GM19324 (cell line): ENCODE measurements around the gene GAS1.

Source experiments
- ATAC-seq: cut with Tn5 transposase; IDR thresholded peaks from one replicate; pipeline ENCODE4 v1.9.1; 2021; ENCODE audit warnings: mild to moderate bottlenecking, moderate library complexity; ENCODE audit not compliant: unreplicated experiment, low FRiP score

The GAS1 gene

DNA sequence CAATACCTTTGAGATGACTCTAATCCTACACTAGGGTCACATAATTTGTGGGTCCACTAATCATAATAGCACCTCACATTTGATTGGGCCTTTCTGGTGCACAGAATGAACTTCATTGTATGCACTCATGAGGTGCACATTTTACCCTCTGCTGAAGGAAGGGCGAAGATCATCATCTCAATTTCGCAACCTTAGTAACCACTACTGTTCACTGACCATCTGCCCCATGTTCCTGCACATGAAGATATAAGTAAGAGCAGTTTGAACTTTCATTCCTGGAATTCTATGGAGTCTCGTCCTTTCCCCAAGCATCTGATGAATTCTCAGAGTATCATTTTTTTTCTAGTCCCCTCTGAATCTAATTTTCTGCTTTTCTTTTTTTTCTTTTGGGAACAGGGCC, 21.2 kb downstream of the GAS1 start:
- no peak for ATAC-seq

DNA sequence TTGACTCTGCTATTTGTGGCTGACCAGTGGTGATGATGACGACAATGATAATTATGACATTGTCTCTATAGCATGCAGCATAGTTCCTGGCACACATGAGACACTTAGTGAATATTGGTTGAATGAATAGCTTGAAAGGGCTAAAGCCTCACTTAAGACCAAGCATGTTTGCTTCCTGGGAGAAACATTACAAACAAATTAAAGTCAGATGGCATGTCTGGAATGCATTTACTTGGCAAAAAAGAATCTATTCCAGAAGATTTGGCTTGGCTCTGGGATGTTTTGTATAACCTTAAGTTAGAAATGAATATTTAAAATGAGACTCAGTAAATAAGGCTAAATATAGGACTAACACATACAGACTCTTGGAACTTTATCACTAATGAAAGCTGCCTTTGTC, 21.6 kb downstream of the GAS1 start:
- ATAC-seq = no peak

DNA sequence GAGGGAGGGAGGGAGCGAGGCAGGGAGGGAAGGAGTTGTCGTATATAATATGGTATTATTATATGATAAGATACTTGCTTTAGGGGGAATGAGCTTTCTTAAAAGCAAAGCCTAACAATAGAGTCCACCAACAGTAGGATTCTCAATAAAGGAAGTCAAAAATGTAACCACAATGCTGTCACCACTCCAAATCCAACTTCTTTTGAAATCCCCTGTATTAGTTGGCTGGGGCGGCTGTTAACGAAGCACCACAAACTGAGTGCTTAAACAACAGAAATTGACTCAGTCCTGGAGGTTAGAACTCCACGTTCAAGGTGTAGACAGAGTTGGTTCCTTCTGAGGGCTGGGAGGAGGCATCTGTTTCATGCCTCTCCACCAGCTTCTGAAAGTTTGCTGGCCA, 23.1 kb downstream of the GAS1 start:
- no peak for ATAC-seq

DNA sequence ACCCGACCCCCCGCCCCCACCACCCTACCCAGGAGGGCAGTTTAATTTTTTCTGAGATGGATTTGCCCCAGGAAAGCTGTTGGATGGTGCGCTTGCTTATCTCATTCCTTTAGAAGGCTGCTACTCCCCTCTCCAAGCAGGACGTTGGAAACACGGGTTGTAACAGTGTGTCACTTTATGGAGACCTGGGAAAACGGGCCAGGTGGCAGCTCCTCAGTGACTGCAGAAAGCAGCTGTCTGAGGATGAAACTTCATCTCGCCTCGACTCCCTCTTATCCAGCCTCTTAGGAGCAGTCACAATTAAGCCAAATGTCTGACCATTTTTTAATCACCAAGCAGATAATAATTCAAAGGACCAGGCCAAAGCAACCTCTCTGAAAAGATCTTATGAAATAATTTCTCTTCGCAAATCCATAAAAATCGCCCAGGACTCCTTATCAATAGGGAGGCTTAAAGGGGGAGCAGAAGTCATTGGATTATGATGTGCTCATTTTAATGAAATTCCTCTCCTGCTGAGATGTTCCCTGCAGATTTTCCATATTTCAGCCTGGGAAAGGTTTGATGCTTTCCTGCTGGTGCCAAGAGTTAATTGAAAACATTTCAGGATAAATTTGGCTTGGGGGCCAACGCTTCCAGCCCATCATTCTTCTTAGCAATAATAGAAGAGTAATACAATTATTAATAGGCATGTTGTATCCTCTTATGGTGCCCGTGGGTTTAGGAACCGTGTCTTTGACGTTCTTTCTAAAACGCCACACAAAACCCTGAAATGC, 26.0 kb downstream of the GAS1 start:
- no peak for ATAC-seq

DNA sequence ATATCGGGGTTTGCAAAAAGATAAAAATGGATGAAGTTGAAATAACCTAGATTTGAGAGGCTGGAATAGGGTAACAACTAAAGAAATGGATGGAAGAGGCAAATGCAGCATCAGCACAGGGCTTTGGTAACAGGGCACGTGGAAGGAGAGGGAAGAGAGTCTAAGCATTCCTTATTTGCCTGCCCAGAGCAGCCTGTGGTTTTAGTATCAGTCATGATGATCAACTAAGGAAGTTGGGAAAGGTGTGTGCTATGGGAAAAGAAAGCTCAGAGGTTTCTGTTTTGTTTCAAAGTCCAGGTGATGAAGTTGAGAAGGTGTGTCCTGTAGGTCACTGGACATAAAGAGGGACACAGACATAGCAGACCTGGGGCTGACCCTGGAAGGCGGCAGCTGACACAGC, 28.8 kb downstream of the GAS1 start:
- ATAC-seq = no peak

DNA sequence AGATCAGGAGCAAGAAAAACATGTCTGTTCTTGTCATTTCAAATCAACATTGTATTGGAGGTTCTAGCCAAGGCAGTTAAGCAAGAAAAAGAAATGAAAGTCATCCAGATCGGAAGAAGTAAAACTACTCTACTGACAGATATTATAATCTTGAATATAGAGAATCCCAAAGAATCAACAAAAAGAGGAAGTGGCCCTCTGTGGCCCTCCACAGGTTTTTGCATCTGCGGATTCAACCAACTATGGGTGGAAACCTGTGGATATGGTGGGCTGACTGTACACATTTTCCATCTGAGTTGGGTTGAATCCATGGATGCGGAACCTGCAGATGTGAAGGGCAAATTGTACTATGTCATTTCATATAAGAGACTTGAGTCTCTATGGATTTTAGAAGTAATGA, 35.1 kb downstream of the GAS1 start:
- ATAC-seq = no peak

DNA sequence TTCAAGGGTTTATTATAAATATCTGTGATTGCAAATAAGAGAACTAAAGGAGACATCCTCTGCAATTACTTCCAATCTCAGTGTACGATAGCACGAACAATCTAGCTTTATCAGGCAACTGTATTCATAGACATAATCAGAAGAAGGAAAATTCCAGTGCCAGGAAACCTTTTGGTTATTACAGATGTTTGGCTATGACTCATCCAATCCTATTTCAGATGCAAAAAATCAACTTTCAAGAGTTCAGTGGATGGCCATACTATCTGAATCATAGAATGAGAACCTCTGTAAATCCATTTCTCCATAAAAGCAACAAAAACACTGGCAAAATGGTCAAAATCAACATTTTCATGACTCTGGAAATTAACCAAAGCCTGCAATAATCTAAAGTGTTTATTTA, 37.9 kb downstream of the GAS1 start:
- no peak for ATAC-seq

DNA sequence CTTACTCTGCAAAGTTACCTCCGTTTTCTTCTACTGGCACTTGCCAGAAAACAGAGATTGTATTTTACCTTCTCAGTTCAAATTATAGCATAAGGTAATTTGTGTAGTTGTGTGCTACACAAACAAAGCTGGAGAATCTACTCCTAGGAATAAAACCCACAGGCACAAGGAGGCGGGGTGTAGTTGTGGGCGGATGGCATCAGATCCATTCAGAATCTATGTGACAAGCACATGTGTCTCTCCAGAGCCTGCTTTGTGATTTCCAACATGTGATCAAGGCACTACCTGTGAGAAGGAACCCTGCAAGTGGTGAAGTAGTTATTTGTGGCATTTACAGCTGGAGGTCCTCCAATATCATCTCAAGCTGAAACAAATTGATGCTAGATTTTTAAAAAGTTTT, 39.0 kb downstream of the GAS1 start:
- no peak for ATAC-seq

DNA sequence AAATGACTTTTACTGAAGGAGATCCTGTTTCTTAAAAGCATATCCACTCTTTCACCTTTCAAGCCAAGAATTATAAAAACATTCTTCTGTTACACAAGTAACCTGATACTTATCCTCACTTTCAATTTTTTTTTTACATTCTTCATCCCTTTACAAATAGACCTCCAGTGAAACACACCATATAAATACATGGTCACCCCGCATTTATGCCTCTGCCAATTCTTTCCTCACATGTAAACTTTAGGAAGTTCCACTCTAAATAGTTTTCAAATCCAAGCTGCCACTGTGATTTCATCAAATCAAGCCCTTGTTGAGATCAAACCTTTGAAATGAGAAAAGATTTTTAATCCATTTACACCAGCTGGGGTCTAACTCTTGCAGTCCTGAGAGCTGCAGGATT, 40.0 kb downstream of the GAS1 start:
- ATAC-seq = no peak

DNA sequence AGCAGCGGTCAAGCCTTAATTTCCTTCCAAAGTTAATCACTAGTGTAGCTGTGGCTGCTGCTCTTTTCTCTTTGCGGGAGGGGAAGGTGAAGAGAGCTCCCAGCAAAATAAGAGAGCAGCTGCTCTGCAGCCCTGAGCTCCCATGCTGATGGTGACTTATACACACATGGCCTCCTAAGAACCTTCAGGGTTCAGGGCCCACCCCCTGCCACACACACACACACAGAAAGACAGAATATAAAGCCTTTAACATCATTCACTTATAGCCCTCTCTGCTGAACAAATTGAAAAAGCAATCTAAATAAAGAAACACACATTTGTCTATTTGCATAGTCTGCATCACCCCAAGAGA, 43.6 kb downstream of the GAS1 start:
- no peak for ATAC-seq

DNA sequence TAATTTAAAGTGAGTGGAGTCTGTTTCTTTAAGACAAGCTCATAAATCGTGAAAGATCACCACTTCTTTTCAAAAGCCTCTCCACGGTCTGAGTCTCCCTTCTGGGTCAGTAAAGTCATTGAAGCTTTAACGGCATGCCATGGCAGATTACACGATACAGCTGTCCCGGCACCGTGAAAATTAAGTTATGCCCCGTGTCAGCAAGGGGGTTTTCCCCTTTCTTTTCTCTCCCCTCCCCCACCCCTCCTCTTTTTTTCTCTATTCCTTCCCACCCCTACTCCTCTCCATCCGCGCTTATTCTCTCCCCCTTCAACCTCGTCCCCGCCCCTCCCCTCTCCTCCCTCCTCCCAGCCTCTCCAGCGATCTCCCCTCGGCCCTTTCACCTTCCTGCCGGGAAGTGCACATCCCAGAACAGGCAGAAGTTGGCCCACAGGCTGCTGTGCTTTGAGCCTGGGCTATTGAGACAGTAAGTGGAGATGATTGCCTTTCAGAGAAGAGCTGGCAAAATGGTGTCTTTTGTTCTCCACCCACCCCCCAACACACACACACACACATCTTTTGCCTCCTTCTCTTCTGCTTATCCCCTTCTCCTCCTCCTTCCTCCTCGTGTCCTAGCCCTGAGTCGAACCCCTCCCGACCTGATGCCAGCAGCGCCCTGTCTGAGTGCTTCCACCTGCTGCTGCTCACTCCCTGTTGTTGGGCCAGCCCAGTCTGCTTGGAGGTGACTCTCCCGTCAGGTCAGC, 44.1 kb downstream of the GAS1 start:
- no peak for ATAC-seq

DNA sequence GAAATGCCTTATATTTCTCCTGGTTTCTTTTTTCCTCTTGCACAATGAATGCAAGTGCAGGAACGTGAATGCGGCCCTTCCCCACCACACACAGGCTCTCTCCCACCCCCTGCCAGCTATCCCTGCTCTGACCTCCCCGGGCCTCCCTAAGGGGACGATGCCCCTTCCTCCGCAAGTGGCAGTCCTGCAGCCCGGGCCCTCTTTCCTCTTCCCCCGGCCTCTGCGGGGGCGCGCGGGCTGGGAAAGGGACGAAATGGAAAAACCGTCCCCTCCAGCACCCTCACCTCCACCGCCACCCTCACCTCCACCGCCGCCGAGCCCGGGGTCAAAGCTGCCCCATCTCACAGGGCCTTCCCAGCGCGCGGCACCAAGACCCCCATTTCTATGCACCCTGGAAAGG, 44.7 kb downstream of the GAS1 start:
- no peak for ATAC-seq

DNA sequence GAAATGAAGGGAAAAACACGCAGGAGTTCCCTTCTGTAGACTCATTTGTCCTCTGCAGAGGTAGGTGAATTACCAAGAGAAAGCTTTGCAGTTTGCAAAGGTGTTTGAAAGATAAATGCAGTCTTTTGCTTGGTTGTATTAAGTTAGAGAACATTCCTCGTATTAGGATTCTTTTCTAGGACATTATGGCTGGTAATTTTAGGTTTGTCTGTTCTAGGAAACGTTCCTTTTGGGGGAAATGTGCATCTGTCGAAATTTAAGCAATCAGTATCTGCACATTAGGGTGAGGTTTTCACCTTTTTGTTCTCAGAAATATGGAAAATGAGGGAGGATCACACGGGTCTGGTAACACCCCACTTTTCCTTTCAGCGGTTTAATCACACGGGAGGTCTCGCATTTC, 45.1 kb downstream of the GAS1 start:
- no peak for ATAC-seq

DNA sequence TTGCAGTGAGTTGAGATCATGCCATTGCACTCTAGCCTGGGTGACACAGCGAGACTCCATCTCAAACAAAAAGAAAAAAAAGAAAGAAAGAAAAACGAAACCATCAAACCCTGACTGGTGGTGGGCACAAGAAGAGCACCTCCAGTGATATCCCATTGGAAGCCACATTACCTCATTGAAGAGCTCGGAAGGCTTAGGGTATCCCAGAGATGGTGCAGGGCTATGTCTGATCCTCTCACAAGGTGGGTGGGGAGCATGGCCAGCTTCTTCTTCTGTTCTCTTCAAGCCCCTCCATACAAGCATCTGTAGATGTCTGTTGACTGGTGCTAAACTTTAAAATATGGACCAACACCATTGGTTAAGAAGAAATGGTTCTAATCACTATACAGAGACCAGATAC, 45.8 kb downstream of the GAS1 start:
- ATAC-seq = no peak
